Neural progenitor cell (in vitro differentiated cells): ENCODE measurements around the gene EPHA3.

Source experiments
- EZH2 ChIP-seq: fragments of 200-600 bp; sonication (generic); IDR thresholded peaks from 2 replicates; pipeline ENCODE4 v1.6.1; 2017; ENCODE audit warnings: antibody characterized with exemption, mild to moderate bottlenecking, moderate library complexity
- EZH2phosphoT487 ChIP-seq: fragments of 200-600 bp; sonication (generic); IDR thresholded peaks from 2 replicates; pipeline ENCODE4 v1.6.1; 2017; ENCODE audit warnings: antibody characterized with exemption
- TF ChIP-seq, protein P1 (sequence below): fragments of 200-600 bp; sonication (generic); IDR thresholded peaks from 2 replicates; pipeline ENCODE4 v1.5.1; 2017; ENCODE audit warnings: antibody characterized with exemption, mild to moderate bottlenecking

DNA sequence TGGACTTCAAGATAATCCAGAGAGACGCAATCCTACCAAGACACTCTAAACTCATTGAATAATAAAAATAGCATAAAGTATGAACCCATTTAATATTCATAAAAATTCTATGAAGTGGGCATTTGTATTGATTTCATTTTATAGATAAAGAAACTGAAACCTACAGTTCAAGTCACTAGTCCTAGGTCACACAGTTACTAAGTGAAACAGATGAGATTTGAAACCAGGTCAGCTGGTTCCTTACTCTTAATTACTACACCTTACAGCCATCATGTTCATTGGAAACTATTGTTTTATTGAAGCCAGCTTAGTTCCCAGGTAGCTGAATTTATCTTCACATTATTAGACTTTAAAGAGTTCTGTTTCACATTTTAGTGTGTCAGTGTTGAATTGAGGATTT, 158.7 kb downstream of the EPHA3 start:
- TF ChIP-seq, protein P1, sequence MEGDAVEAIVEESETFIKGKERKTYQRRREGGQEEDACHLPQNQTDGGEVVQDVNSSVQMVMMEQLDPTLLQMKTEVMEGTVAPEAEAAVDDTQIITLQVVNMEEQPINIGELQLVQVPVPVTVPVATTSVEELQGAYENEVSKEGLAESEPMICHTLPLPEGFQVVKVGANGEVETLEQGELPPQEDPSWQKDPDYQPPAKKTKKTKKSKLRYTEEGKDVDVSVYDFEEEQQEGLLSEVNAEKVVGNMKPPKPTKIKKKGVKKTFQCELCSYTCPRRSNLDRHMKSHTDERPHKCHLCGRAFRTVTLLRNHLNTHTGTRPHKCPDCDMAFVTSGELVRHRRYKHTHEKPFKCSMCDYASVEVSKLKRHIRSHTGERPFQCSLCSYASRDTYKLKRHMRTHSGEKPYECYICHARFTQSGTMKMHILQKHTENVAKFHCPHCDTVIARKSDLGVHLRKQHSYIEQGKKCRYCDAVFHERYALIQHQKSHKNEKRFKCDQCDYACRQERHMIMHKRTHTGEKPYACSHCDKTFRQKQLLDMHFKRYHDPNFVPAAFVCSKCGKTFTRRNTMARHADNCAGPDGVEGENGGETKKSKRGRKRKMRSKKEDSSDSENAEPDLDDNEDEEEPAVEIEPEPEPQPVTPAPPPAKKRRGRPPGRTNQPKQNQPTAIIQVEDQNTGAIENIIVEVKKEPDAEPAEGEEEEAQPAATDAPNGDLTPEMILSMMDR, result no peak
- TF ChIP-seq EZH2phosphoT487 (no peak), EZH2 (no peak)
